ENCODE data around the gene ANAPC2. TPM values are rescaled to one million over a fixed set of nuclear protein-coding genes. Genes with fewer than 3 reads are reported as not detected.

ANAPC2 gene
- total and polyA plus RNA-seq, 9 donors = 8.0 to 61.5 (median 50.6) TPM

DNA sequence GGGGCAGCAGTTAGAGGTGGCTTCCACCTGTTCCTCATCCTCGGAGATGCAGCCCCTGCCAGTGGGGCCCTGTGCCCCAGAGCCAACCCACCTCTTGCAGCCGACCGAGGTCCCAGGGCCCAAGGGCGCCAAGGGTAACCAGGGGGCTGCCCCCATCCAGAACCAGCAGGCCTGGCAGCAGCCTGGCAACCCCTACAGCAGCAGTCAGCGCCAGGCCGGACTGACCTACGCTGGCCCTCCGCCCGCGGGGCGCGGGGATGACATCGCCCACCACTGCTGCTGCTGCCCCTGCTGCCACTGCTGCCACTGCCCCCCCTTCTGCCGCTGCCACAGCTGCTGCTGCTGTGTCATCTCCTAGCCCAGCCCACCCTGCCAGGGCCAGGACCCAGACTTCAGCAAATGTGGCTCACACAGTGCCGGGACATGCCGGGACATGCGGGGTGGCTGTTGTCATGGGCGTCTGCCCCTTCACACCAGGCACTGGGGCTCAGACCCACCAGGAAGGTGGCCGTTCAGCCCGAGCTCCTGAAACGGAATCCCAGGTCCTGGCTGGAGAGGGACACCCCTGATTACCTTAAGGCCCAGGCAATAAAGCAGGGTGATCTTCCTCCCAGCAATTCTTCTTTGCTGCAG, 37.5 kb upstream of the ANAPC2 start:
- DNase-seq = no peak
- TF ChIP-seq, protein P1, sequence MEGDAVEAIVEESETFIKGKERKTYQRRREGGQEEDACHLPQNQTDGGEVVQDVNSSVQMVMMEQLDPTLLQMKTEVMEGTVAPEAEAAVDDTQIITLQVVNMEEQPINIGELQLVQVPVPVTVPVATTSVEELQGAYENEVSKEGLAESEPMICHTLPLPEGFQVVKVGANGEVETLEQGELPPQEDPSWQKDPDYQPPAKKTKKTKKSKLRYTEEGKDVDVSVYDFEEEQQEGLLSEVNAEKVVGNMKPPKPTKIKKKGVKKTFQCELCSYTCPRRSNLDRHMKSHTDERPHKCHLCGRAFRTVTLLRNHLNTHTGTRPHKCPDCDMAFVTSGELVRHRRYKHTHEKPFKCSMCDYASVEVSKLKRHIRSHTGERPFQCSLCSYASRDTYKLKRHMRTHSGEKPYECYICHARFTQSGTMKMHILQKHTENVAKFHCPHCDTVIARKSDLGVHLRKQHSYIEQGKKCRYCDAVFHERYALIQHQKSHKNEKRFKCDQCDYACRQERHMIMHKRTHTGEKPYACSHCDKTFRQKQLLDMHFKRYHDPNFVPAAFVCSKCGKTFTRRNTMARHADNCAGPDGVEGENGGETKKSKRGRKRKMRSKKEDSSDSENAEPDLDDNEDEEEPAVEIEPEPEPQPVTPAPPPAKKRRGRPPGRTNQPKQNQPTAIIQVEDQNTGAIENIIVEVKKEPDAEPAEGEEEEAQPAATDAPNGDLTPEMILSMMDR (IDR thresholded peaks at IDR 0.05) = no peak
- TF ChIP-seq EP300 (IDR thresholded peaks at IDR 0.05) (no peak), POLR2A (IDR thresholded peaks at IDR 0.05) (no peak)
- no peaks in the 10 kb centered on the region for H3K9me3 ChIP-seq
- H3K4me1 ChIP-seq (ENCODE audit: insufficient read depth) = peaks cover 6% of the 10 kb centered on the region
- H3K27ac ChIP-seq = no peak overlapping the region
- WGBS, 3 donors = 73 to 79% (median 74%) methylated on average over 18 to 21 of the region's 21 CpGs
- H3K27me3 ChIP-seq = peaks cover 11% of the 10 kb centered on the region
- no peak overlapping the region for H3K4me3 ChIP-seq
- no peaks in the 10 kb centered on the region for H3K36me3 ChIP-seq
- intact Hi-C loops (cut with DNase I) = loop anchor here in 3 of 4 donors (5.0 to 10.0 kb wide), 3 partner anchors 99 to 441 kb away; no protein-coding TSS in a partner anchor

GRCh38 chr9:137224830-137225694, 36.7 kb upstream of the ANAPC2 start, which contains the start of gene CYSRT1:
Gene CYSRT1, plus strand, starts transcription at chr9:137225174. Its CDS starts 448 bp downstream, at chr9:137225622.
- H3K27me3 ChIP-seq = peaks cover 7% of the 10 kb centered on the region
- DNase-seq = no peak
- no peaks in the 10 kb centered on the region for H3K9me3 ChIP-seq
- H3K27ac ChIP-seq = no peak within 1 kb of the TSS
- peak within 1 kb of the TSS; percentile 50 for H3K4me3 ChIP-seq
- TF ChIP-seq, protein P1 (IDR thresholded peaks at IDR 0.05) = no peak
- TF ChIP-seq EP300 (IDR thresholded peaks at IDR 0.05) = no peak
- TF ChIP-seq POLR2A (IDR thresholded peaks at IDR 0.05) = no peak
- 41 to 54% (median 46%) methylated on average over 22 to 23 of the region's 23 CpGs for WGBS, 3 donors
- peaks cover 6% of the 10 kb centered on the region for H3K4me1 ChIP-seq (ENCODE audit: insufficient read depth)
- intact Hi-C loops (cut with DNase I) = loop anchor here in 3 of 4 donors (5.0 to 10.0 kb wide), 3 partner anchors 98 to 440 kb away; no protein-coding TSS in a partner anchor
- H3K36me3 ChIP-seq = no peaks in the 10 kb centered on the region

GRCh38 chr9:137223078-137223970, 35.0 kb upstream of the ANAPC2 start:
- intact Hi-C loops (cut with DNase I) = loop anchor here in 1 of 4 donors (10.0 kb wide), 1 partner anchor 439 kb away; no protein-coding TSS in a partner anchor
- H3K4me3 ChIP-seq = peak overlapping the region; percentile 50
- WGBS, 3 donors = 1% methylated on average over 36 to 63 of the region's 63 CpGs
- peak overlapping the region in 1 of 2 donors; percentile 62 for H3K27ac ChIP-seq
- peaks cover 3% of the 10 kb centered on the region for H3K27me3 ChIP-seq
- peak; percentile 98 for DNase-seq
- no peak for TF ChIP-seq EP300 (IDR thresholded peaks at IDR 0.05)
- peak; percentile 26 for TF ChIP-seq POLR2A (IDR thresholded peaks at IDR 0.05)
- TF ChIP-seq, protein P1 (IDR thresholded peaks at IDR 0.05) = no peak
- no peaks in the 10 kb centered on the region for H3K36me3 ChIP-seq
- H3K9me3 ChIP-seq = no peaks in the 10 kb centered on the region
- H3K4me1 ChIP-seq (ENCODE audit: insufficient read depth) = peaks cover 6% of the 10 kb centered on the region

Data from ovary (tissue), 9 donors.